ENCODE results near the gene TMEM60. TPM values are rescaled to one million over a fixed set of nuclear protein-coding genes. Genes with fewer than 3 reads are reported as not detected.

Gene TMEM60
- polyA plus RNA-seq, 1 donor from 2014 or later, result 29.3 TPM

- Histone ChIP-seq H3K9me3 (ENCODE audit: low read length) (no peaks in the 10 kb centered on the region), H3K36me3 (ENCODE audit: insufficient read depth, low read length) (no peaks in the 10 kb centered on the region), H3K4me3 (ENCODE audit: low read length) (no peak overlapping the region), H4K20me1 (ENCODE audit: insufficient read depth) (no peaks in the 10 kb centered on the region), H3F3A (ENCODE audit: insufficient read depth, low read length, poor library complexity, severe bottlenecking) (no peaks in the 10 kb centered on the region), H3K4me2 (ENCODE audit: low read length) (no peak overlapping the region), H3K9me2 (ENCODE audit: insufficient read depth, low read length) (no peaks in the 10 kb centered on the region), H3K9ac (ENCODE audit: low read length) (no peak overlapping the region), H3K27ac (ENCODE audit: low read length) (no peak overlapping the region), H2AFZ (ENCODE audit: low read depth, low read length) (no peak overlapping the region), H3K79me2 (replicated peaks; ENCODE audit: insufficient read depth, low read length) (peaks cover 9% of the 10 kb centered on the region), H3K27me3 (ENCODE audit: insufficient read depth, low read depth, low read length) (no peaks in the 10 kb centered on the region)
- TF ChIP-seq, protein P1, sequence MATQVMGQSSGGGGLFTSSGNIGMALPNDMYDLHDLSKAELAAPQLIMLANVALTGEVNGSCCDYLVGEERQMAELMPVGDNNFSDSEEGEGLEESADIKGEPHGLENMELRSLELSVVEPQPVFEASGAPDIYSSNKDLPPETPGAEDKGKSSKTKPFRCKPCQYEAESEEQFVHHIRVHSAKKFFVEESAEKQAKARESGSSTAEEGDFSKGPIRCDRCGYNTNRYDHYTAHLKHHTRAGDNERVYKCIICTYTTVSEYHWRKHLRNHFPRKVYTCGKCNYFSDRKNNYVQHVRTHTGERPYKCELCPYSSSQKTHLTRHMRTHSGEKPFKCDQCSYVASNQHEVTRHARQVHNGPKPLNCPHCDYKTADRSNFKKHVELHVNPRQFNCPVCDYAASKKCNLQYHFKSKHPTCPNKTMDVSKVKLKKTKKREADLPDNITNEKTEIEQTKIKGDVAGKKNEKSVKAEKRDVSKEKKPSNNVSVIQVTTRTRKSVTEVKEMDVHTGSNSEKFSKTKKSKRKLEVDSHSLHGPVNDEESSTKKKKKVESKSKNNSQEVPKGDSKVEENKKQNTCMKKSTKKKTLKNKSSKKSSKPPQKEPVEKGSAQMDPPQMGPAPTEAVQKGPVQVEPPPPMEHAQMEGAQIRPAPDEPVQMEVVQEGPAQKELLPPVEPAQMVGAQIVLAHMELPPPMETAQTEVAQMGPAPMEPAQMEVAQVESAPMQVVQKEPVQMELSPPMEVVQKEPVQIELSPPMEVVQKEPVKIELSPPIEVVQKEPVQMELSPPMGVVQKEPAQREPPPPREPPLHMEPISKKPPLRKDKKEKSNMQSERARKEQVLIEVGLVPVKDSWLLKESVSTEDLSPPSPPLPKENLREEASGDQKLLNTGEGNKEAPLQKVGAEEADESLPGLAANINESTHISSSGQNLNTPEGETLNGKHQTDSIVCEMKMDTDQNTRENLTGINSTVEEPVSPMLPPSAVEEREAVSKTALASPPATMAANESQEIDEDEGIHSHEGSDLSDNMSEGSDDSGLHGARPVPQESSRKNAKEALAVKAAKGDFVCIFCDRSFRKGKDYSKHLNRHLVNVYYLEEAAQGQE (IDR thresholded peaks at IDR 0.05; ENCODE audit: borderline replicate concordance), result no peak
- TF ChIP-seq EZH2 (IDR thresholded peaks at IDR 0.05; ENCODE audit: borderline replicate concordance, insufficient read depth, low read length, poor library complexity, severe bottlenecking) (no peak), POLR2AphosphoS5 (IDR thresholded peaks at IDR 0.05) (no peak)
These were observed 6.9 kb downstream of the TMEM60 start for GRCh38 chr7:77791336-77791735.

- H3K27me3 ChIP-seq (ENCODE audit: insufficient read depth, low read depth, low read length), result no peaks in the 10 kb centered on the region
- no peaks in the 10 kb centered on the region for H3F3A ChIP-seq (ENCODE audit: insufficient read depth, low read length, poor library complexity, severe bottlenecking)
These were observed 9.8 kb downstream of the TMEM60 start for GRCh38 chr7:77788327-77788902.

More at GRCh38 chr7:77788327-77788902, 9.8 kb downstream of the TMEM60 start:
- H3K4me2 ChIP-seq (ENCODE audit: low read length), result no peak overlapping the region
- H2AFZ ChIP-seq (ENCODE audit: low read depth, low read length), result no peak overlapping the region
- no peaks in the 10 kb centered on the region for H3K36me3 ChIP-seq (ENCODE audit: insufficient read depth, low read length)
- no peaks in the 10 kb centered on the region for H4K20me1 ChIP-seq (ENCODE audit: insufficient read depth)
- H3K79me2 ChIP-seq (replicated peaks; ENCODE audit: insufficient read depth, low read length), result no peaks in the 10 kb centered on the region
- H3K9ac ChIP-seq (ENCODE audit: low read length), result no peak overlapping the region
- no peaks in the 10 kb centered on the region for H3K9me3 ChIP-seq (ENCODE audit: low read length)
- H3K27ac ChIP-seq (ENCODE audit: low read length), result no peak overlapping the region
- H3K4me3 ChIP-seq (ENCODE audit: low read length), result no peak overlapping the region
- TF ChIP-seq, protein P1 (IDR thresholded peaks at IDR 0.05; ENCODE audit: borderline replicate concordance), result no peak
- TF ChIP-seq RAD21 (conservative IDR thresholded peaks at IDR 0.05) (no peak), CTCF (IDR thresholded peaks at IDR 0.05; ENCODE audit: poor library complexity, severe bottlenecking) (no peak), SMC3 (conservative IDR thresholded peaks at IDR 0.05; ENCODE audit: poor library complexity) (no peak), TAF1 (IDR thresholded peaks at IDR 0.05; ENCODE audit: low read depth) (no peak), MXI1 (conservative IDR thresholded peaks at IDR 0.05; ENCODE audit: poor library complexity, severe bottlenecking) (no peak), EP300 (conservative IDR thresholded peaks at IDR 0.05; ENCODE audit: poor library complexity, severe bottlenecking) (no peak), EZH2 (IDR thresholded peaks at IDR 0.05; ENCODE audit: borderline replicate concordance, insufficient read depth, low read length, poor library complexity, severe bottlenecking) (no peak), POLR2AphosphoS5 (IDR thresholded peaks at IDR 0.05) (no peak)
- no peaks in the 10 kb centered on the region for H3K9me2 ChIP-seq (ENCODE audit: insufficient read depth, low read length)
